ENCODE measurements around the gene SNU13.
"Not testable (repeated sequence)": the region's sequence is repeated elsewhere in the genome, so short reads cannot be mapped to it uniquely, and the experiment has no call there.

The SNU13 gene

DNA sequence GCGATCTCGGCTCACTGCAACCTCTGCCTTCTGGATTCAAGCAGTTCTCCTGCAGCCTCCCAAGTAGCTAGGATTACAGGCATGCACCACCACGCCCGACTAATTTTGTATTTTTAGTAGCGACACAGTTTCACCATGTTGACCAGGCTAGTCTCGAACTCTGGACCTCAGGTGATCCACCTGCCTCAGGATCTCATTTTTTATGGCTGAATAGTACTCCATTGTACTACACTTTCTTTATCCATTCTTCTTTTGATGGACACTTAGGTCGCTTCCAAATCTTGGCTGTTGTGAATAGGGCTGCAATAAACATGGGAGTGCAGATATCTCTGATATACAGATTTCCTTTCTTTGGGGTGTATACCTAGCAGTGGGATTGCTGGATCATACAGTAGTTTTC lies 46.8 kb downstream of the SNU13 start:
- Histone ChIP-seq H3K36me3 (peaks cover 84% of the 10 kb centered on the region), H3K27me3 (no peaks in the 10 kb centered on the region), H3K4me1 (no peaks in the 10 kb centered on the region), H3K4me3 (ENCODE audit: low read depth, low read length) (no peak overlapping the region), H3K9me3 (no peaks in the 10 kb centered on the region)
- DNase-seq: no peak
- TF ChIP-seq, protein P1, sequence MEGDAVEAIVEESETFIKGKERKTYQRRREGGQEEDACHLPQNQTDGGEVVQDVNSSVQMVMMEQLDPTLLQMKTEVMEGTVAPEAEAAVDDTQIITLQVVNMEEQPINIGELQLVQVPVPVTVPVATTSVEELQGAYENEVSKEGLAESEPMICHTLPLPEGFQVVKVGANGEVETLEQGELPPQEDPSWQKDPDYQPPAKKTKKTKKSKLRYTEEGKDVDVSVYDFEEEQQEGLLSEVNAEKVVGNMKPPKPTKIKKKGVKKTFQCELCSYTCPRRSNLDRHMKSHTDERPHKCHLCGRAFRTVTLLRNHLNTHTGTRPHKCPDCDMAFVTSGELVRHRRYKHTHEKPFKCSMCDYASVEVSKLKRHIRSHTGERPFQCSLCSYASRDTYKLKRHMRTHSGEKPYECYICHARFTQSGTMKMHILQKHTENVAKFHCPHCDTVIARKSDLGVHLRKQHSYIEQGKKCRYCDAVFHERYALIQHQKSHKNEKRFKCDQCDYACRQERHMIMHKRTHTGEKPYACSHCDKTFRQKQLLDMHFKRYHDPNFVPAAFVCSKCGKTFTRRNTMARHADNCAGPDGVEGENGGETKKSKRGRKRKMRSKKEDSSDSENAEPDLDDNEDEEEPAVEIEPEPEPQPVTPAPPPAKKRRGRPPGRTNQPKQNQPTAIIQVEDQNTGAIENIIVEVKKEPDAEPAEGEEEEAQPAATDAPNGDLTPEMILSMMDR (IDR thresholded peaks at IDR 0.05; ENCODE audit: low read depth, low read length): no peak

DNA sequence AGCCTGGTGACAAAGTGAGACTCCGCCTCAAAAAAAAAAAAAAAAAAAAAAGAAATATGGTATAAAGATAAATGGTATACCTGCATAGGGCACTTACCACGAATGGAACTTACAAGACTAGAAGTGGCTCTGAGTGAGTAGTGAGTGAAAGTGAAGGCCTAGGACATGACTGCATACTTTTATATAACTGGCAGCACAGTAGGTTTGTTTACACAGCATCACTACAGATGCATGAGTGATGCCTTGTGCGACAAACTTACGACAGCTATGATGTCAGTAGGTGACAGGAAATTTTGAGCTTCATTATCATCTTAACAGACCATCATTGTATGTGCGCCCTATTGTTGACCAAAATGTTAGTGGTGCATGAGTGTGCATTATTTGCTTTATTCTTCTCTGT lies 49.9 kb downstream of the SNU13 start:
- DNase-seq: no peak
- Histone ChIP-seq H3K36me3 (peaks cover 93% of the 10 kb centered on the region), H3K27me3 (no peaks in the 10 kb centered on the region), H3K9me3 (no peaks in the 10 kb centered on the region), H3K4me3 (ENCODE audit: low read depth, low read length) (no peak overlapping the region), H3K4me1 (no peaks in the 10 kb centered on the region)
- TF ChIP-seq, protein P1 (IDR thresholded peaks at IDR 0.05; ENCODE audit: low read depth, low read length): no peak

DNA sequence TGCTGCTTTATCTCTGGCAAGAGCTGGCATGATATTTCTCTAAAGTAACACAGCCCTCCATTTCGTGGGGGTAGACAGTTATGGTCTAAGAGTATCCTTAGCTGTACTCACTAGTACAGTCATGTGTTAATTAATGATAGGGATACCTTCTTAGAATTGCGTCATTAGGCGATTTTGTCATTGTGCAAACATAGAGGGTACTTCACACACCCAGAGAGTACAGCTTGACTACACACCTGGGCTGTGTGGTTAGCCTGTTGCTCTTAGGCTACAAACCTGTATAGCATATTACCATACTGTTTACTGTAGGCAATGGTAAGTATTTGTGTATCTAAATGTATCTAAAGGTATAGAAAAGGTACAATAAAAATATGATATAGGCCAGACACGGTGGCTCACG lies 50.5 kb downstream of the SNU13 start:
- TF ChIP-seq, protein P1 (IDR thresholded peaks at IDR 0.05; ENCODE audit: low read depth, low read length): no peak
- H3K4me1 ChIP-seq: no peaks in the 10 kb centered on the region
- no peaks in the 10 kb centered on the region for H3K27me3 ChIP-seq
- H3K9me3 ChIP-seq: no peaks in the 10 kb centered on the region
- H3K36me3 ChIP-seq: peaks cover 96% of the 10 kb centered on the region
- no peak overlapping the region for H3K4me3 ChIP-seq (ENCODE audit: low read depth, low read length)
- DNase-seq: no peak

DNA sequence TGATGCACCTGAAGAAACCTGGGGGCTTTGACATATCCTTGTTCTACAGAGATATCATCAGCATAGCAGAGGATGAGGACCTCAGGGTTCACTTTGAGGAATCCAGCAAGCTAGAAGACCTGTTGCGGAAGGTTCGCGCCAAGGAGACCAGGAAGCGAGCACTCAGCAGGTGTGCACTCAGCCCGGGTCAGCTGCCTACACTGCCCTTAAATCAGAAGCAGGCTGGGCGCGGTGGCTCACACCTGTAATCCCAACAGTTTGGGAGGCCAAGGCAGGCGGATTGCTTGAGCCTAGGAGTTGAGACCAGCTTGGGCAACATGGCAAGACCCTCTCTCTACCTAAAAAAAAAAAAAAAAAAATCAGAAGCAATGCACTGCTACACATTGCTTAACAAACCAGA lies 51.0 kb downstream of the SNU13 start:
- H3K36me3 ChIP-seq: peaks cover 92% of the 10 kb centered on the region
- not testable (repeated sequence) for DNase-seq; H3K4me1 ChIP-seq; H3K27me3 ChIP-seq; H3K4me3 ChIP-seq (ENCODE audit: low read depth, low read length); H3K9me3 ChIP-seq

DNA sequence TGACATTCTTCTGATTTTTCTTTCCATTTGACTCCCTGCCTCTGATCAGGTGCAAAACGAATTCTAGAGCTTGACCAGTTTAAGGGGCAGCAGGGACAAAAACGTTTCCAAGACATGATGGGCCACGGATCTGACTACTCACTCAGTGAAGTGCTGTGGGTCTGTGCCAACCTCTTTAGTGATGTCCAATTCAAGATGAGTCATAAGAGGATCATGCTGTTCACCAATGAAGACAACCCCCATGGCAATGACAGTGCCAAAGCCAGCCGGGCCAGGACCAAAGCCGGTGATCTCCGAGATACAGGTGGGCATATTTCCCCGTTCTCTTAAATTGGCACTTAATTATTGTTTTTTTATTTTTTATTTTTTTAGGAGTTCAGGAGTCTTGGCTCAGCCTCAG lies 52.2 kb downstream of the SNU13 start:
- no peak for DNase-seq
- no peaks in the 10 kb centered on the region for H3K4me1 ChIP-seq
- TF ChIP-seq, protein P1 (IDR thresholded peaks at IDR 0.05; ENCODE audit: low read depth, low read length): no peak
- no peaks in the 10 kb centered on the region for H3K27me3 ChIP-seq
- H3K4me3 ChIP-seq (ENCODE audit: low read depth, low read length): no peak overlapping the region
- peaks cover 89% of the 10 kb centered on the region for H3K36me3 ChIP-seq
- no peaks in the 10 kb centered on the region for H3K9me3 ChIP-seq

DNA sequence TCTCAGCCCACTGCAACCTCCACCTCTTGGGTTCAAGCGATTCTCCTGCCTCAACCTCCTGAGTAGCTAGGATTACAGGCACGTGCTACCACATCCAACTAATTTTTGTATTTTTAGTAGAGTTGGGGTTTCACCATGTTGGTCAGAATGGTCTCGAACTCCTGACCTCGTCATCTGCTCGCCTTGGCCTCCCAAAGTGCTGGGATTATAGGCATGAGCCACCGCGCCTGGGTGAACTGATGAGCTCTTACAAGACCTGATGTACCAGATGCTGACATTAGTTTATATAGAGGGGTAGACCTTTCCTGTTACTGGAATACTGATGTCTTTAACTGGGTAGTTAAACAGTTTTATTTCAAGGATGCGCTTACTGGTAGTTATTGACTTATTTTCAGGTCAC lies 54.1 kb downstream of the SNU13 start:
- H3K9me3 ChIP-seq; H3K4me1 ChIP-seq; DNase-seq; H3K4me3 ChIP-seq (ENCODE audit: low read depth, low read length); H3K27me3 ChIP-seq: not testable (repeated sequence)
- H3K36me3 ChIP-seq: peaks cover 83% of the 10 kb centered on the region

DNA sequence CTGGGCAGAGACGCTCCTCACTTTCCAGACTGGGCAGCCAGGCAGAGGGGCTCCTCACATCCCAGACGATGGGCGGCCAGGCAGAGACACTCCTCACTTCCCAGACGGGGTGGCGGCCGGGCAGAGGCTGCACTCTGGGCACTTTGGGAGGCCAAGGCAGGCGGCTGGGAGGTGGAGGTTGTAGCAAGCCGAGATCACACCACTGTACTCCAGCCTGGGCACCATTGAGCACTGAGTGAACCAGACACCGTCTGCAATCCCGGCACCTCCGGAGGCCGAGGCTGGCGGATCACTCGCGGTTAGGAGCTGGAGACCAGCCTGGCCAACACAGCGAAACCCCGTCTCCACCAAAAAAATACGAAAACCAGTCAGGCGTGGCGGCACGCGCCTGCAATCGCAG lies 57.1 kb downstream of the SNU13 start:
- H3K4me3 ChIP-seq (ENCODE audit: low read depth, low read length); DNase-seq: not testable (repeated sequence)
- H3K36me3 ChIP-seq: peaks cover 87% of the 10 kb centered on the region

DNA sequence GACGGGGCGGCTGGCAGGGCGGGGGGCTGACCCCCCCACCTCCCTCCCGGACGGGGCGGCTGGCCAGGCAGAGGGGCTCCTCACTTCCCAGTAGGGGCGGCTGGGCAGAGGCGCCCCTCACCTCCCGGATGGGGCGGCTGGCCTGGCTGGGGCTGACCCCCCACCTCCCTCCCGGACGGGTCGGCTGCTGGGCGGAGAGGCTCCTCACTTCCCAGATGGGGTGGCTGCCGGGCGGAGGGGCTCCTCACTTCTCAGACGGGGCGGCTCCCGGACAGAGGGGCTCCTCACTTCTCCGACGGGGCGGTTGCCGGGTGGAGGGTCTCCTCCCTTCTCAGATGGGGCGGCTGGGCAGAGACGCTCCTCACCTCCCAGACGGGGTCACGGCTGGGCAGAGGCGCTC lies 57.6 kb downstream of the SNU13 start:
- not testable (repeated sequence) for H3K27me3 ChIP-seq; H3K9me3 ChIP-seq; H3K4me3 ChIP-seq (ENCODE audit: low read depth, low read length); DNase-seq; H3K4me1 ChIP-seq
- H3K36me3 ChIP-seq: peaks cover 87% of the 10 kb centered on the region

More for the DNA sequence above, 57.1 kb downstream of the SNU13 start:
- not testable (repeated sequence) for H3K27me3 ChIP-seq, H3K4me1 ChIP-seq, H3K9me3 ChIP-seq

Data from BE2C (cell line).